Measurements from ENCODE around the gene MNAT1.
"Not testable (repeated sequence)": the region's sequence is repeated elsewhere in the genome, so short reads cannot be mapped to it uniquely, and the experiment has no call there.

Gene MNAT1

GRCh38 chr14:60890636-60891035 is 156.1 kb downstream of the MNAT1 start:
- DNase-seq: not testable (repeated sequence)

- DNase-seq: no peak
Measured at GRCh38 chr14:60893911-60894310, 159.3 kb downstream of the MNAT1 start.

GRCh38 chr14:60904381-60904780 is 169.8 kb downstream of the MNAT1 start:
- no peak for DNase-seq

- no peak for DNase-seq
Measured at GRCh38 chr14:60905923-60906322, 171.4 kb downstream of the MNAT1 start.

GRCh38 chr14:60915781-60916180 is 181.2 kb downstream of the MNAT1 start:
- DNase-seq: no peak

- DNase-seq: no peak
Measured at GRCh38 chr14:60922050-60922449, 187.5 kb downstream of the MNAT1 start.

- no peak for DNase-seq
Measured at GRCh38 chr14:60925286-60925685, 190.7 kb downstream of the MNAT1 start.

- no peak for DNase-seq
Measured at GRCh38 chr14:60926002-60926401, 191.4 kb downstream of the MNAT1 start.

GRCh38 chr14:60931218-60931617 is 196.7 kb downstream of the MNAT1 start:
- DNase-seq: no peak

- no peak for DNase-seq
Measured at GRCh38 chr14:60933920-60934655, 199.5 kb downstream of the MNAT1 start.

- DNase-seq: no peak
Measured at GRCh38 chr14:60935319-60935718, 200.8 kb downstream of the MNAT1 start.

- no peak for DNase-seq
Measured at GRCh38 chr14:60943637-60944032, 209.1 kb downstream of the MNAT1 start.

- DNase-seq: no peak
Measured at GRCh38 chr14:60944204-60944603, 209.6 kb downstream of the MNAT1 start.

- DNase-seq: no peak
Measured at GRCh38 chr14:60945984-60946383, 211.4 kb downstream of the MNAT1 start.

- DNase-seq: no peak
Measured at GRCh38 chr14:60946773-60947172, 212.2 kb downstream of the MNAT1 start.

- no peak for DNase-seq
Measured at GRCh38 chr14:60951776-60952435, 217.3 kb downstream of the MNAT1 start.

- DNase-seq: no peak
Measured at GRCh38 chr14:60956202-60956601, 221.6 kb downstream of the MNAT1 start.

GRCh38 chr14:60956632-60957031 is 222.1 kb downstream of the MNAT1 start:
- DNase-seq: no peak

GRCh38 chr14:60958146-60958545 is 223.6 kb downstream of the MNAT1 start:
- DNase-seq: no peak

GRCh38 chr14:60963761-60964160 is 229.2 kb downstream of the MNAT1 start:
- no peak for DNase-seq

- no peak for DNase-seq
Measured at GRCh38 chr14:60964904-60965303, 230.3 kb downstream of the MNAT1 start.

- no peak for DNase-seq
Measured at GRCh38 chr14:60965402-60965801, 230.8 kb downstream of the MNAT1 start.

GRCh38 chr14:60968099-60968498 is 233.5 kb downstream of the MNAT1 start:
- DNase-seq: no peak

- no peak for DNase-seq
Measured at GRCh38 chr14:60968671-60969070, 234.1 kb downstream of the MNAT1 start.

- no peak for DNase-seq
Measured at GRCh38 chr14:60970146-60970545, 235.6 kb downstream of the MNAT1 start.

Measured in T-helper 9 cell (primary cell).